GM18526 (cell line): ENCODE measurements around the gene RABGGTA.

Experiments
- POLR2A ChIP-seq: IDR thresholded peaks from 3 replicates; pipeline ENCODE4 v1.6.1; 2011; ENCODE audit not compliant: insufficient read length; ENCODE audit errors: extremely low read depth

RABGGTA gene

DNA sequence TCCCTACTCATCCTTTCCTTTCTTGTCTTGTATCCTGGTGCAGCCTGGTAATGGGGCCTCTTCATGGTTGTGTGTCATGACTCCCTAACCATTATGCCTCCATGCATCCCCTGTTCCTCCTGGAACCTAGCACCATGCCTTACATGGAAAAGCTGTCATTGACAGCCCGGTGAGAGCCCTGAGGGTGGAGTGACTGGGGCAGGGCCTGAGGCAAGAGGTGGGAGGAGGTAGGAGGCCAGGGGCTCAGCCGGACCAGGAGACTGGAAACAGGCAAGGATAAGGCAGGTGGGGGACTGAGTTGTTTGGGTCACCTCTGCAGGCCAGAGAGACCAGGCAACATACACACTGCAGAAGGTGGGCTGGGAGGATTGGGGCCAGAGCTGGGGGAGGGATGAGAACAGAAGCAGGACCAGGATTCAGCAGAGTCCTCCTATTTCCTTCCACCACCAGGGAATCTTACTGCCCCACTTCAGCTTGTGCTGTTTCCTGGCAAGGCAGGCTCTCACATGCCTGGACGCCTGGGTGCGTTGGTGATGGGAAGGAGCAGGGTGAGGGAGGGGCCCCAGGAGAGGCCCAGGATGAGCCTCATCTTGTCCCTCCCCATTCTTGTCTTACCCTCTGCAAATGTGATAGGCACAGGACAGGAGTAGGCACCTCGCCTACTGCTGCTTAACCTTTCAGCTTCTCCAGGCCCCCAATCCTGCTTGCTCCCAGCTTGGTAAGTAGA, 38.3 kb upstream of the RABGGTA start, which contains the start of gene LTB4R2:
Gene LTB4R2, plus strand, starts transcription at position 603 of the 727 bp plus-strand sequence. CDS start 525 bp downstream, outside the sequence.
- TF ChIP-seq POLR2A, result no peak

DNA sequence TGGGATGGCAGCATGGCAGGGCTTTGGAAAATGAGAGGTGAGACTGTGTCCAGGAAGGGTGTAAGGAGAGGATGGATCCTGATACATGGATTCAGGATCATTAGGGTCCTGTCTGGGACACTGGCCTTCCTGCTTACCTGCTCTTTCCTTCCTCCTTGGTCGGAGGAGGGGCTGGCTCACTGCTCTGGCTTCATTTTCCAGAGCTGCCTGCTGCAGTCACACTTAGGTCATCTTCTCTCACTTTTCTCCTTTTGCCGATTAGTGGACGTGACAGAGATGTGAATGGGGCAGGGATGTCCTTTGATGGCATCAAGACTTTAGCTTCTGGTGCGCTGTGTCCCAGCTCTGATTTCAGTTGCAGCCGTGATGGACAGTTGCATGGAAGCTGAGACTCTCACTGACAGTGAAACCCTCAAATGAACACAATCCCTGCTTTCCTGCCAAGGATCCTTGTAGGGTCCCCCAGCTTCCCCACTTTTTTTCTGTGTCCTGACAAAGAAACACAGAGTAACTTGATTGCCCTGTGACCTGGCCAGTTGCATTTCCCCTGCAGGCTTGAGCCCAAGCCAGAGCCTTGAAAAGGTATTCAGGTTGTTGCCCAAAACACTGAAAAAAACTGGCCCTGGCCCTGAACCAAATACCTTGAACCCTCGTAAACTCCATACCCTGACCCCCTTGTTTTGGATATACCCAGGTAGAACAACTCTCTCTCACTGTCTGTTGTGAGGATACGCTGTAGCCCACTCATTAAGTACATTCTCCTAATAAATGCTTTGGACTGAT, 37.1 kb upstream of the RABGGTA start:
- no peak for TF ChIP-seq POLR2A

DNA sequence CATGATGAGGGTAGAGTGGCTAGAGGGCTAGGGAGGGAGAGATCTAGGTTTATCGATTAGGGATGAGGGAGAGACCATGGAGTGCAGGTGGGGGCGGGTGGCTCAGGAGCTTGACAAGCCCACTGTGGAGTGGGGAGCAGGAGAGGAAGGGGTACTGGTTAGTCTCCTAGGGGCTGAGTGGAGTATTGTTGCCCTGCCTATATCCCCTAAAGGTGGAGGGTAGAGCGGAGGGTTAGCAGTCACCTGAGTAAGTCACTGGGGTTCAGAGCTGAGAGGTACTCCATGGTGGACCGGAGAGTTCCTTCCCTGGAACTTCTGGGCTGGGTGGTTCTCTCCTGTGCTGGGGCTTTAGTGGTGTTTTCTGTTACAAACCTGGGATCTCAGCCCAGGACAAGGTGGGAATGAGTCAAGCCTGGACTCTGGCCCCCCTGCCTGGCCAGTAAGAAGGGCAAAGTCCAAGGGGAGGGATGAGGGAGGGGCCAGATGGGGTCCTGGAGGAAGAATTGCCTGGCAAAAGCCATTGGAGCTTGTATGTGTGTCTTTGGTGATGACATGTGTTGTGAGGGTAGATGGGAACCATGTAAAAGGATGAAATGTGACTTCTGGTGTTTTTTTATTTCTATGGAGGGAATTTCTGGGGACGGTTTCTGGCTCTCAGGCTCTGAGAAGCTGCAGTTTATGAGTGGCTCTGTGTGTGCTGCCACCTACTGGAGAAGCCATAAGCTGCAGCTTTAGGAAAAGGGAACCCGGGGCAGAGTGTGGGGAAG, 36.4 kb upstream of the RABGGTA start, which contains the start of gene CIDEB:
Gene CIDEB, minus strand, starts transcription at position 403 of the 767 bp plus-strand sequence. Its CDS starts 119 bp downstream, at position 284.
- TF ChIP-seq POLR2A, result no peak

GRCh38 chr14:24307156-24307574, 35.8 kb upstream of the RABGGTA start:
- no peak for TF ChIP-seq POLR2A

GRCh38 chr14:24304019-24304387, 32.6 kb upstream of the RABGGTA start:
- no peak for TF ChIP-seq POLR2A

GRCh38 chr14:24300326-24300980, 29.1 kb upstream of the RABGGTA start:
- TF ChIP-seq POLR2A, result no peak

DNA sequence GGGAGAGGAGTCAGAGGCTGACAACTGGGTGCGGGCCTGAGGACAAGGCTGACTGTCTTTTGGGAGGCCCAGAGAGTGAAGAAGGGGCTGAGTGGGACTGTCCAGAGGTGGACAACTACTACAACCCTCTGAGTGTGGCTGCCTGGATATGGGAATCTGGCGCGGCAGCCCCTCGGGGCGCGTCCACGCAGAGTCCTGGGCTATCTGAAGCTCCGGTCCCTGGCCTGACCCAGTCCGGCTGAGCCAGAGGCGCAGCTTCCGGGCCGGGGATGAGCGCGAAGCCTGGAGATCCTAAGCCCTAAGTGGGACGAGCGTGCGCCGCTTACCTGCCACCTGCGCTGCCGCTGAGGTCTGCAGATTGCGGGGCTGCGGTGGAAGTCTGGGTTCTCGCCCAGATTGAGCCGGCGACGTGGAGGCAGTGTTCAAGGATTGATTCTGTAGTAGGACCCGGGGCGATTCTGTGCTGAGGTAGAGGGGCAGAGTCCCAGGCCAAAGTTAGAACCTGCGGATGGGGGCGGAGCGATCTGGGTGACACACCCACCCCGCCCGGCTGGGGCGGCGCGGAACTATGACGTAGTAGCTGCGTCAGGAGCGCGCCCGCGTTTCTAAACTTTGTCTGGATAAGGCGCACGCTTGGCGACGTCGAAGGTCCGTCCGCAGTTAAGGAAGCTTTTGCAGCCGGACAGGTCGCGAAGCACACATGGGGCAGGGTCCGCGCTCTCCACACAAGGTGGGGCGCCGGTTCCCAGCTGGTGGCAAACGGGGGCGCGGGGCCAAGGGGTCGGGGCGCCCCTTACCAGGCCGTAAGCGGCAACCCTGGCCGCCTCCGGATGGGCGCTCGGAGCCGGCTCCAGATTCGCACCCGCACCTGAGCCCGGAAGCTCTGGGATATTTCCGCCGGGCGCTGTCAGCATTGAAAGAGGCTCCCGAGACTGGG, 28.1 kb upstream of the RABGGTA start, which contains the start of the genes DHRS1 and NOP9:
Gene DHRS1, minus strand, starts transcription at position 526 of the 937 bp plus-strand sequence. CDS start 674 bp downstream, outside the sequence.
Gene NOP9, plus strand, starts transcription at position 596 of the 937 bp plus-strand sequence. Its CDS starts 105 bp downstream, at position 701.
- TF ChIP-seq POLR2A, result peak; percentile 45

DNA sequence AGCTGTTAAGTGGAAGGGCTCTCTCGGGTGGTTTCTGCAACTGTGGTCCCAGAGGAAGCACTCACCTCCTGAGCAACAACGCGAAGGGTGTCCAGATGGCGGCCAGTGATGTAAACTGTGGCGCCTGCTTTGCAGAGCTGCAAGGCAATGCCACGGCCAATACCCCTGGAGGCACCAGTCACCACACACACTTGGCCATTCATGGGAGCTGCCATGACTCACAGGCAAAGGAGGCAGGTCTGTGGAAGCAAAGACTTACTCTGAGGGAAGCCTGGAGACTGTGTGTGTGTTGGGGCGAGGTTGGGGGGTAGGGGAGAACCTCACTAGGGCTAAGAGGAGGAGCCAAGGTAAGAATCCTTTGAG, 27.5 kb upstream of the RABGGTA start:
- no peak for TF ChIP-seq POLR2A

- no peak for TF ChIP-seq POLR2A
These were observed 26.0 kb upstream of the RABGGTA start for GRCh38 chr14:24297190-24297964.

DNA sequence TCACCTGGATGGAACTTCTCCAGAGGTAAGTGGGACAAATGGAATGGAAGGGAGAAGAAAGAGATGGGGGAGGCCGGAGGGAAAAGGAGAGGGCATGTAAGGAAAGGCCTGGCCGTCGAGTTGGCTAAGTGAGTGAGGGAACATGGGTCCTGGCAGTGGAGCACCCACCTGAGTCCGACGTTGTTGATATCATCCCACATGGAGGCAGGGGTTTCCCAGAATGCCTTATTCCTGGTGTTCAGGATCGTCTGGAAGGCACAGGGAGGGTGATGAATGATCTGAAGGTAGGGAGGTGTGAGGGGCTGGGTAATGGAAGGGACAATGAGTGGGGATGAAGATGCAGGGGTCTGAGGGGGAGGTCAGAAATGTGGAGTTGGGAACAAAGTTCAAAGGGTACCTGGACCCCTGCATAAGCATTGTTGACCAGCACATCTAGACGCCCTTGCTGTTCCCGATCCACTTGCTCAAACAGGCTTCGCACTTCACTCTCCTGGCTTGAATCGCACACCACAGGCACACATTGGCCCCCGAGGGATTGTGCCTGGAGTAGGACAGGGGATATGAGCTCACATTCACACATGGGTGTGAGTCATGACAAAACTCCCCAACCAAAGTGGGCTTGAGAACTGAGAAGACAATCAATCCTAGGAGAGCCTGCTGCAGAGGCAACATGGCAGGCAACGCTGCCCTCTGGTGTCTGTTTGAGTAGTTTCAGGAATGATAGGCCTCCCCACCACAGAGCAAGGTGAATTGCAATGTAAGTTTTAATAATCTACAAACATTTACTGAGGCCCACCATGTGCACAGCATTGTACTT, 25.2 kb upstream of the RABGGTA start:
- TF ChIP-seq POLR2A, result no peak

DNA sequence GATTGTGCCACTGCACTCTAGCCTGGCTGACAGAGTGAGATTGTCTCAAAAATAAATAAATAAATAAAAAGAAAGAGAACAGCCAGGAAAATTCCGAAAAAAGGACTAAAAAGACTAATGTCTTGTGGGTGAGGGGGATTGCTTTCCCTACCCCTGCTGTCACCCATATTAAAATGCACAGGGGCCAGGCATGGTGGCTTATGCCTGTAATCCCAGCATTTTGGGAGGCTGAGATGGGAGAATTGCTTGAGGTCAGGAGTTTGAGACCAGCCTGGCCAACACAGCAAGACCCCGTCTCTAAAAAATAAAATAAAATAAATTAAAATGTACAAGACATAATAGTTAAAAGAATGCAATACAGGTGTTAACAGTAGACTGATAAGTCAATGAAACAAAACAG, 22.1 kb upstream of the RABGGTA start:
- no peak for TF ChIP-seq POLR2A
